Fibroblast of skin of left biceps (primary cell): ENCODE measurements around the gene HINT1.
"Not testable (repeated sequence)": the region's sequence is repeated elsewhere in the genome, so short reads cannot be mapped to it uniquely, and the experiment has no call there.

Source experiments
- DNase-seq, 2 experiments: peaks; one replicate each; pipeline ENCODE4 v3.0.0-alpha.2; 2013; ENCODE audit warnings: low read depth in 2 of 2

The HINT1 gene

GRCh38 chr5:131165119-131165727 is at the start of gene HINT1:
Gene HINT1 (minus strand): TSS chr5:131165256. CDS start chr5:131165205, 51 bp downstream.
- DNase-seq = peak; percentile 62 to 66

GRCh38 chr5:131214609-131215227 is 49.7 kb upstream of the HINT1 start:
- no peak for DNase-seq

DNA sequence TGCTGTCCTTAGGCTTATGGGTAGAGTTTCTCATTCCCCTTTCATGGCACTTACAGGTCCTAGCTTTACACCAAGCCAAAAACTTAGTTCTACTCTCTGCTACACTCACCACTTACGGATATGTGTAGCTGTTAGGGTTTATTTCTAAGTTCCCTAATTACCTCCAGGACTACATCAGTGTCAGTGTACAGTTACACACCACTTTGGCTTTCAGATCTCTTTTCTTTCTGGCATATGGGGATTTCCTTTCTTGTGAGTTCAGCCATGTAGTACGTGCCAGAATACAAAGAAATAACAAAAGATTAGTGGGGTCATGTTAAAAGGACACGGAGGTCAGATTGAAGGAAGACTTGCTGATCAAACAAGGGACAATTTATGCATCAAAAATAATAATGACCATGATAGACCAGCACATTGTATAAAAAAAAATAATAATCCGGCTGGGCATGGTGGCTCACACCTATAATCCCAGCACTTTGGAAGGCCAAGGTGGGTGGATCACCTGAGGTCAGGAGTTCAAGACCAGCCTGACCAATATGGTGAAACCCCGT is 47.5 kb upstream of the HINT1 start:
- DNase-seq = no peak

DNA sequence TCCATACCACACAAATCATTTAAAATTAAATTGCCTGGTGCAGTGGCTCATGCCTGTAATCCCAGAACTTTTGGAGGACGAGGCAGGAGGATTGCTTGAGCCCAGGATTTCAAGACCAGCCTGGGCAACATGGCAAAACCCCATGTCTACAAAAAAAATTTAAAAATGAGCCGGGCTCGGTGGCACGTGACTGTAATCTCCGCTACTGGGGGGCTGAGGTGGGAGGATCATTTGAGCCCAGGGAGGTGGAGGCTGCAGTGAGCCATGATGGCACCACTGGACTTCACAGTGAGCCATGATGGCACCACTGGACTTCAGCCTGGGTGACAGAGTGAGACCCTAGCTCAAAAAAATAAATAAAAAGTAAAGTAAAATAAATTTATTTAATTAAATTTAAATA is 46.6 kb upstream of the HINT1 start:
- no peak for DNase-seq

GRCh38 chr5:131210151-131210510 is 45.1 kb upstream of the HINT1 start:
- no peak for DNase-seq

DNA sequence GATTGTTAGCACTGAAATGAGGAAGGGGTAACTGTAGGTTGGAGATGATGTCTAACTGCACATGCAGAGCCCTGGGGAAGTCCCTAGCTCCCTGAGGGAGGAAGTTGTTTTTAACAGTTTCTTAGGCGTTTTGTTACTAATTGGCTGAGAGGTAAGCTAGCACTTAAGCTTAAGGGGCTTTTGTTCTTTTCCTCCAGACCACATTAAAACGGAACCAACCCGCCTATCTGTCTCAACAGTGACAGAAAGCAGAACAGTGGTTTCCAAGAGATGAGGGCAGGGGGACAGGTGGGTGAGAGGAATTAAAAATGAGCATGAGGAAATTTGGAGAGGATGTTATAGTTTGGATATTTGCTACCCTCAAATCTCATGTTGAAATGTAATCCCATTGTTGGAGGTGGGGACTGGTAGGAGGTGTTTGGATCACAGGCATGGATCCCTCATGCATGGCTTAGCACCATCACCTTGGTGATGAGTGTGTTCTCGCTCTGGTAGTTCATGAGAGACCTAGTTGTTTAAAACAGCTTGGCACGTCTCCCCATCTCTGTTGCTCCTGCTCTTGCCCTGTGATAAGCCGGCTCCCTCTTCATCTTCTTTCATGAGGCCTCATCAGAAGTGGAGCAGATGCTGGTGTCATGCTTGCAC is 44.6 kb upstream of the HINT1 start:
- DNase-seq = no peak

GRCh38 chr5:131209175-131209505 is 44.1 kb upstream of the HINT1 start:
- no peak for DNase-seq

DNA sequence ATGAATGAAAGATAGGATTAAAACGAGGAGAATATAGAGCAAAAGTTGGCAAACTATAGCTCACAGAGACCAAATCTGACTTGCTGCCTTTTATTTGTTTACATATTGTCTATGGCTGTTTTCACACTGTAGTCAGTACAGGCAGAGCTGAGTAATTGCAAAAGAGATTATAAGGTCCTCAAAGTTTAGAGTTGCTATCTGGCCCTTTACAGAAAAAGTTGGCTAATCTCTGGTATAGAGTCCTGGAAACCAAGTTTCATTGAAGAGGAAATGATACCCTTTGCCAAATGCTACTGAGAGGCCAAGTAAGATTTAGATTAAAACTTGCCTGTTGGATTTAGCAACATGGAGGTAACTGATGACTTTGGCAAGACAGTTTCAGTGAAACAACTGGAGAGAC is 41.7 kb upstream of the HINT1 start:
- no peak for DNase-seq

- DNase-seq = no peak
Measured at GRCh38 chr5:131206061-131206460, 41.0 kb upstream of the HINT1 start.

DNA sequence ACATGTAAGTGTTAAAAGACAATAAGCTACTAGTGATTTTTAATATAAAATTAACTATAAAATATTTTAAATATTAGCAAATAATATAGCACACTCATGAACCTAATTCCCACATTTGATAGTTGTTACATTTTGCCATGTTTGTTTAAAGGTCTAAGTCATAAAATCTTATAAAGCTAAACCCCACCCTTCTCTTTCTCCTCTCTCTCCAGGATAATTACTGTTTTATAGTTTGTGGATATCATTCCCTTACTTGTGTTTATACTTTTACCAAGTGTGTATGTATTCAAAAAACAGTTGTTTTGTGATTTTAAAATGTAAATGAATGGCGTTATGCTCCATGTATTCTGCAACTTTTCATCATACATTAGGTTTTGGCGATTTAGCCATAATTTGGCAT is 39.9 kb upstream of the HINT1 start:
- no peak for DNase-seq

DNA sequence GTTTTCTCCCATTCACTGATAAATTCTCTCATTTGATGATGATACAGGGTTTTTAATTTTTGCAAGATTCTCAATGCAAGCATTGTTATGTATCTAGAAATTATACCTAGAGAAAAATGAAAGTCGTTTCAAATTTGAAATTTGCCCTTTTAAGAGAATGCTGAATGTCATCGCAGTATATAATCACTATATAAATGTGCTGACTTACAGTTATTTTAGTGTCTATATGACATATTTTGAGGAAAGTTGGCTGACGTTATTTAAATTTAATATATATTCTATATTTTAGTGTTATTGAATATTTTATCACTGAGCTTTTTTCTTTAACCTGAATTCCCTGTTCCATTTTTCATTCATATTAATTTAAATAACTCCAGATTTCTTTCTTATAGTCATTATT is 35.5 kb upstream of the HINT1 start:
- DNase-seq = no peak

GRCh38 chr5:131198625-131199024 is 33.6 kb upstream of the HINT1 start:
- no peak for DNase-seq

DNA sequence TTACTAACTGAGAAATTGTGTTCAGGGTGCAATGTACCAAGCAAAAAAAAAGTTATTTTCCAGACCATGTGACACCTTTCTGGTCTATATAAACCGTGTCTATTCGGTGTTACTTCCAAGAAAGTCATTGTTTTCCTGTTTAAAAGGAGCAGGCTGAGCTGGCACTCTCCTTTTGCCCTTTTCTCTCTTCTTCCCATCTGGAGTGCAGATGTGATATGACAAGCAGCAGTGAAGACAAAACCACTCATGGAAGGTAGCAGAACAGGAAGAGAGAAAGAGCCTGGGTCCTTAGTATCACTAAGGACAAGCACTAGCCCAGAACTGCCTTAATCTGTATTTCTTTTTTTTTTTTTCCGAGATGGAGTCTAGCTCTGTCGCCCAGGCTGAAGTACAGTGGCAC is 31.3 kb upstream of the HINT1 start:
- DNase-seq = no peak

GRCh38 chr5:131195696-131196095 is 30.6 kb upstream of the HINT1 start:
- DNase-seq = no peak

DNA sequence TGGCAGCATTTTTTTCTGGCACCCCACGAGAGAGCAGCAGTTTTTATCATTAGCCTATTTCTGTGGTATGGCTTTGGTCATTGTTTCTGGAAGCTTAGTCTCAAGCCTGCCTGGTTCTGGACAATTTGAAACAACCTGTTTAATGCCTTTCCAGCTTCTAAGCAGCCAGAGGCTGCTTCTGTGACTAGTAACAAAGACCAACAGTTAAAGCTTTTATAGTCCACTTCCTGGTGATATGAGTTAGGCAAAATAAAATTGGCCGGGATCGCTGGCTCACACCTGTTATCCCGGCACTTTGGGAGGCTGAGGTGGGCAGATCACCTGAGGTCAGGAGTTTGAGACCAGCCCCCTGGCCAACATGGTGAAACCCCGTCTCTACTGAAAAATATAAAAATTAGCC is 29.7 kb upstream of the HINT1 start:
- no peak for DNase-seq

- DNase-seq = not testable (repeated sequence)
Measured at GRCh38 chr5:131193897-131194296, 28.8 kb upstream of the HINT1 start.

GRCh38 chr5:131193106-131193505 is 28.1 kb upstream of the HINT1 start:
- DNase-seq = no peak

DNA sequence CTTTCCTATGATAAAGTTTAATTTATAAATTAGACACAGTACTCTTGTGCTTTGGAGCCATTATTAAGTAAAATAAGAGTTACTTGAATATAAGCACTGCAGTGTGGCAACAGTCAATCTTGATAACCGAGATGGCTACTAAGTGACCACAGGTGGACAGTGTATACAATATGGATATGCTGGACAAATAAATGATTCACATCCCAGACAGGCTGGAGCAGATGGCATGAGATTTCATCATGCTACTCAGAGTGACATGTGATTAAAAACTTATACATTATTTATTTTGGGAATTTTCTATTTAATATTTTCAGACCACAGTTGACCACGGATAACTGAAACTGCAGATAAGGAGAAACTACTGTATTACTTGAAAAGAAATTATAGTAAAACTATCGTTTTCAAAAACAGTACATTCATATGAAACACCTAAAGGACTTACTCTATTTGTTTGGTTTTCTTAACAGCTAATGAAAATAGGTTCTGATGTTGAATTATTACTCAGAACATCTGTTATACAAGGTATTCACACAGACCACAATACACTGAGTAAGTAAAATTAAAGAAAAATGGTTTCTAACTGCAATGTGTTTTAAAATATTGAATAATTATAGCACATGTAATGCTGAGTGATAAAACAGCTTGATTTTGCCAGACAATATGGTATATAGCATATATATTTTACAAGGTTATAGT is 21.7 kb upstream of the HINT1 start:
- no peak for DNase-seq

GRCh38 chr5:131185523-131186104 is 20.6 kb upstream of the HINT1 start:
- DNase-seq = no peak

- DNase-seq = no peak
Measured at GRCh38 chr5:131182839-131183238, 17.8 kb upstream of the HINT1 start.

- no peak for DNase-seq
Measured at GRCh38 chr5:131180407-131180806, 15.4 kb upstream of the HINT1 start.

GRCh38 chr5:131171276-131171810 is 6.3 kb upstream of the HINT1 start:
- DNase-seq = no peak
